Measurements from ENCODE around the gene HLF.

Gene HLF

GRCh38 chr17:55294042-55294751, 29.4 kb downstream of the HLF start:
- no peak for DNase-seq

- DNase-seq: peak; percentile 69
Observed at GRCh38 chr17:55295411-55296170, 30.8 kb downstream of the HLF start.

GRCh38 chr17:55296171-55296695, 31.5 kb downstream of the HLF start:
- no peak for DNase-seq

GRCh38 chr17:55296699-55297098, 31.9 kb downstream of the HLF start:
- no peak for DNase-seq

GRCh38 chr17:55298111-55298730, 33.5 kb downstream of the HLF start:
- DNase-seq: no peak

GRCh38 chr17:55299162-55299838, 34.5 kb downstream of the HLF start:
- no peak for DNase-seq

- no peak for DNase-seq
Observed at GRCh38 chr17:55299890-55300289, 35.1 kb downstream of the HLF start.

GRCh38 chr17:55300479-55301290, 35.9 kb downstream of the HLF start:
- DNase-seq: no peak

GRCh38 chr17:55301521-55302406, 37.0 kb downstream of the HLF start:
- DNase-seq: no peak

- no peak for DNase-seq
Observed at GRCh38 chr17:55302407-55302787, 37.6 kb downstream of the HLF start.

GRCh38 chr17:55303008-55303493, 38.3 kb downstream of the HLF start:
- DNase-seq: no peak

GRCh38 chr17:55303701-55304145, 39.0 kb downstream of the HLF start:
- peak; percentile 54 for DNase-seq

- no peak for DNase-seq
Observed at GRCh38 chr17:55304171-55304859, 39.6 kb downstream of the HLF start.

GRCh38 chr17:55305321-55306087, 40.7 kb downstream of the HLF start:
- no peak for DNase-seq

GRCh38 chr17:55307879-55308278, 43.1 kb downstream of the HLF start:
- DNase-seq: no peak

- no peak for DNase-seq
Observed at GRCh38 chr17:55308613-55309391, 44.0 kb downstream of the HLF start.

- DNase-seq: no peak
Observed at GRCh38 chr17:55311767-55312375, 47.1 kb downstream of the HLF start.

GRCh38 chr17:55312852-55313251, 48.1 kb downstream of the HLF start:
- DNase-seq: no peak

All from activated CD4-positive, alpha-beta T cell treated with anti-CD3 and anti-CD28 coated beads, Interleukin-10, Interleukin-2, amounts not matched to agents 100 ng/mL and 50 ng/mL, durations not matched to agents 16 hours and 8 hours (primary cell).